Measurements from ENCODE around the gene VWA8.
"Not testable (repeated sequence)": the region's sequence is repeated elsewhere in the genome, so short reads cannot be mapped to it uniquely, and the experiment has no call there.

VWA8 gene

DNA sequence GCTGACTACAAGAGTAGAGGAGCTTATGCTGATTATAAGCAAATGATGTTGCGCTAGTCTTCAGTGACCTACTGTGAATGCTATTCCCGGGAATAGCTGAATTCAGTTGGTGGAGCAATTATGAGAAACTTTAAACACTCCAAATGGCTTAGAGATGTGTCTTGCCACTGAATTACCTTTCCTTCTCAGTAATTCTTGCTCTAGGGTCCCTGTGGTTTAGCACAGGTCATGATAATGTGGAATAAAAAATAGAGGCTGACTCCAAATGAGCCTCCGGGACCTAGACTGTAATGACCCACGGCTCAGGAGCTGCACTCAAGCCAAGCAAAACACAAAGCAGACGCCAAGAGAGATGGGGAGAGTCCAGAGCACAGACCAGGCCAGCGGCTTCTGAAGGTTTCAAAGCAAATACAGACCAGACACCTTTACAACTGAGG is 378.9 kb downstream of the VWA8 start:
- no peak for DNase-seq (ENCODE audit: low spot score)

- no peak for DNase-seq (ENCODE audit: low spot score)
Measured at GRCh38 chr13:41580345-41580744, 380.6 kb downstream of the VWA8 start.

DNA sequence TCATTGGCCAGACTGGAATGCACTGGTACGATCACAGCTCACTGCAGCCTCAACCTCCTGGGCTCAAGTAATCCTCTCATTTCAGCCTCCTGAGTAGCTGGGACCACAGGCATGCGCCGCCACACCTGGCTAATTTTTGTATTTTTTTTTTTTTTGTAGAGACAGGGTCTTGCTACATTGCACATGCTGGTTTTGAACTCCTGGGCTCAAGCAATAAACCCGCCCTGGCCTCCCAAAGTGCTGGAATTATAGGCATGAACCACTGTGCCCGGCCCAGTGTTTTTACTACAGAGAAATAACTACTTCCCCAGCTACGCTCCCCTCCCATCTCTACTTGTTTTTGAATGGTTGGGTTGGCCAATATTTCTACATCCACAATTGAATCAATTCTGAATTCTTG is 381.0 kb downstream of the VWA8 start:
- no peak for DNase-seq (ENCODE audit: low spot score)

- no peak for DNase-seq (ENCODE audit: low spot score)
Measured at GRCh38 chr13:41579168-41579567, 381.7 kb downstream of the VWA8 start.

DNA sequence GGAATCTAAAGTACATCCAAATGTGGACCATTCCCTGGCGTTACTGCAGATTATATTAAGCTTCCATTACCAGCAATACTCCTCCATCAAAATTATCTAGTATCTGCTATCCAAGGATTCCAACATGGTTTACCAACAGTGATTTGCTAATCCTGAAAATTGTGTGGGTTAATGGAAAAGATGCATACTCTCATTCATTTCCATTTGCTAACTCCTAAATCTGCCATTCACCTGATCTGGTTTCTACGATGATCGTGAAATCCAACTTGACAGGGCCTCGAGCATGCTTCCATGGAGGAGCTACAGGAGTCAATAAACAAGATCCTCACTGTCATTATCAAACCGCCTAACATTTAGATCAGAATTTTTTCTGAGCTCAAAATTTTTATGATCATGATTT is 382.5 kb downstream of the VWA8 start:
- no peak for DNase-seq (ENCODE audit: low spot score)

DNA sequence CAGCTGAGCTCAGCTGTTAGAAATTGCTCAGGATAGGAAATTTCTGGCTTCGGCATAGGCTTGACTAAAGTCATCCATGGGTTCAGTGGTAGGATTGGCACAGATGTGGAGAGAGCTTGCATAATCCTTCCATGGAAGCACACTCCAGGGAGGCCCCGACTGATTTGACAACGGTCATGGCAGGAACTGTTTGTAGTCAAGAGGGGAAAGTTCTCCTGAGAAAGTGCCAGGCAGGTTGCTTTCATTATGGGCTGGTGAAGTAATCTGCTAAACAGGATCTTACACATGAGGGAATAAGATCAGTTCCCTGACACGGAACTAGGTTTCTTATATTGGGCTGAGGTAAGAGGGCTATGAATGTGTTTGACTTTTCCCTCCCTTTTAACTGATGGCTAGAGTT is 383.5 kb downstream of the VWA8 start:
- DNase-seq (ENCODE audit: low spot score) = no peak

DNA sequence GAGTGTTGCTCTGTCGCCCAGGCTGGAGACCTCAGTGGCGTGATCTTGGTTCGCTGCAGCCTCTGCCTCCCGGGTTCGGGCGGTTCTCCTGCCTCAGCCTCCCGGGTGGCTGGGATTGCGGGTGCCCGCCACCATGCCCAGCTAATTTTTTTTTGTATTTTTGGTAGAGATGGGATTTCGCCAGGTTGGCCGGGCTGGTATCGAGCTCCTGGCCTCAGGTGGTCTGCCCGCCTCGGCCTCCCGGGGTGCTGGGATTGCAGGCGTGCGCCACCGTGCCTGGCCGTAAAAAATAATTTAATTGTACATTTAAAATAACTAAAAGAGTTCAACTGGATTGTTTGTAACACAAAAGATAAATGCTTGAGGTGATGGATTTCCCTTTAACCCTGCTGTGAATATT is 387.3 kb downstream of the VWA8 start:
- DNase-seq (ENCODE audit: low spot score) = not testable (repeated sequence)

GRCh38 chr13:41571817-41572340 is 389.0 kb downstream of the VWA8 start:
- DNase-seq (ENCODE audit: low spot score) = not testable (repeated sequence)

GRCh38 chr13:41568972-41569351 is 391.9 kb downstream of the VWA8 start:
- DNase-seq (ENCODE audit: low spot score) = no peak

- no peak for DNase-seq (ENCODE audit: low spot score)
Measured at GRCh38 chr13:41568143-41568971, 392.6 kb downstream of the VWA8 start.

DNA sequence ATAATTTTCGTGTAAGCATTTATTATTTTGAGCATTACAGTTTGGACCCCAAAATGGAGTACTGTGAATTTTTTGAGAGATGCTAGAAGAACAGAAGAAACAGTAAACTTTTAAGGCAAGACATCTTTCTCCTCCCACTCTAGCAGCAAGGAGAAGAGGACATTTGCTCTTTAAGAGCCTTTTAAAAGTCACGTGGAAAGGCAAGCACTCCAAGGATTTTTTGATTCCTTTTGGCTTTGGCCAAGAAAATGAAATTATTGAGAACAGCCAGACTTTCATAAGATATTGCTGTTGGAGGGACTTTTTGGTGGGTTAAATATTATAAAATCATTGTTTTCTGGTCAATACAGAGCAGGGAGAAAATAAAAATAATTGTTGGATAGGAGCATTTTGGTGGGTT is 393.5 kb downstream of the VWA8 start:
- no peak for DNase-seq (ENCODE audit: low spot score)

- DNase-seq (ENCODE audit: low spot score) = no peak
Measured at GRCh38 chr13:41565846-41566245, 395.1 kb downstream of the VWA8 start.

- DNase-seq (ENCODE audit: low spot score) = no peak
Measured at GRCh38 chr13:41565216-41565615, 395.7 kb downstream of the VWA8 start.

- DNase-seq (ENCODE audit: low spot score) = no peak
Measured at GRCh38 chr13:41563984-41564365, 396.9 kb downstream of the VWA8 start.

- no peak for DNase-seq (ENCODE audit: low spot score)
Measured at GRCh38 chr13:41563341-41563983, 397.4 kb downstream of the VWA8 start.

DNA sequence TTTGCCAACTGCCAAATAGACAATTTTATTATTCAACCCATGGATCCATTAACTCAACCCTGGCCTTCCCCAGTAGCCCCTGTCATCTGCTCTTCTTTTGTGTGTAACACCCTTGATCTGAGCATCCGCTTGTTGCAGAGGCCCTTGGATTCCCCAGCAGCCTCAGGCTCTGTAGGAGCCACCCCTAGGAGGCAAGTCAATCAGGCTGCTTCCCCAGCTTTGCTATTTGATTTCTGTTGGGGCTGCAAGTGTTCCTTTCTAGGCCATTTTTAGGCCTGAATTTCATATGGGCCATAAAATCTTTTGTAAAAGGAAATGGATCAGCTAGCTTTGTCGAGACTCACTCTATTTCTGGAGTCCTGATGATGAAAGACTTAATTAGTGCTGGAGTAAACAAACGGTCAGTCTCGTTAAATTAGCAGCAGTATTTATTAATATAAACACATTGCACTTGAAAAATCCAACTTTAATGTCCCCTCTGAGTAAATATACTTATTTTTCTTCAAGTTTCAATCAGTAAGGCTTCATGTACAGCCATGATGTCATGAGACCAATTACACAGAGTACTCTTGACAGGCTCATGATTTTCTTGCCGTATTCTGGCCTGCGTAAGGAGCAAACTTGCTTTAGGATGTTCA is 398.2 kb downstream of the VWA8 start:
- no peak for DNase-seq (ENCODE audit: low spot score)

DNA sequence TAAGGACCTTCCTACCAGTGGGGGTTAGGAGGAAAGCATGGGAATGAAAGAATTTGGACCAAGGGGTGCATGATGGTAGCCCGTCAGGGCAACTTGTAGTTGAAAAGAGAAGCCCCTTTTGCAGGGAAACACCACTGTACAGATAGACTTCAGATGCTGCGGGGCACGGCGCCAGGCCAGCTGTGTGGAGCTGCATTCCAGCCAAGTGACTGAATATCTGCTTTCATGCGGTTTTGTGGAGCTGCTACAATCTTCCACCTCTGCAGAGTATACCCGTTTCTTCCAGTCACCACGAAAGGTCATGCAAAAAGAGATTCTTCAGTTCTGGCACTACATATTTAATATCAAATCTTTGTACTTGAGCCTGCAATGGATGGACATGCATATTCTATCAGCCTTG is 398.8 kb downstream of the VWA8 start:
- no peak for DNase-seq (ENCODE audit: low spot score)

- no peak for DNase-seq (ENCODE audit: low spot score)
Measured at GRCh38 chr13:41561170-41561569, 399.7 kb downstream of the VWA8 start.

- no peak for DNase-seq (ENCODE audit: low spot score)
Measured at GRCh38 chr13:41558781-41559560, 401.9 kb downstream of the VWA8 start.

DNA sequence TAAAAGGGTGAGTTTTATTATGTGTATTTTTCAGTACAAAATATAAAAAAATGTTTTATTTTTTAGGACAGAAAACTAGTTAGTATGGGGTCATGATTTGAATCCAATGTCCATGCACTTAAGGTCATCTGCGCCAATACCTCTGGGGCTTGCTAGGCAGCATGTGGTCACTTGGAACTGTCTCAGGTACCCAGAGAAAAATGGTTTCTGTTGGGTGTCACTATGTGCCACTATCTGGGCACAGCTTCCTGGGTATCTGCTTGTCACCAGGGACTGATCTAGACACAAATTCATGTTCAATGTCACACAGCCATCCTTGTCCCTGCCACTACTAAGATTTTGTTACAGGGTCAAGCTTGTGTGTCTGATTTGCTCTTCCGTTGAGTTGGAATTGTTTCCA is 403.2 kb downstream of the VWA8 start:
- DNase-seq (ENCODE audit: low spot score) = no peak

- no peak for DNase-seq (ENCODE audit: low spot score)
Measured at GRCh38 chr13:41554626-41555386, 406.1 kb downstream of the VWA8 start.
